GM13976 (cell line): Measurements from ENCODE around the gene SCUBE1.

ENCODE experiments used
- DNase-seq: peaks from one replicate; pipeline ENCODE4 v3.0.0; 2012; ENCODE audit warnings: low spot score
- in situ Hi-C: fragments of 300-500 bp; cut with MboI; formaldehyde crosslinking; loops from one replicate; pipeline ENCODE4 v1.12.0; 2022; ENCODE audit warnings: low sequenced_read_pairs, mixed read lengths, inconsistent platforms; ENCODE audit not compliant: unreplicated experiment
- TF ChIP-seq, protein P1 (sequence below): IDR thresholded peaks from 2 replicates; pipeline ENCODE4 v1.5.1; 2012; ENCODE audit warnings: borderline replicate concordance, mild to moderate bottlenecking; ENCODE audit not compliant: insufficient read depth; ENCODE audit errors: extremely low read depth, missing control alignments, control extremely low read depth

The SCUBE1 gene

DNA sequence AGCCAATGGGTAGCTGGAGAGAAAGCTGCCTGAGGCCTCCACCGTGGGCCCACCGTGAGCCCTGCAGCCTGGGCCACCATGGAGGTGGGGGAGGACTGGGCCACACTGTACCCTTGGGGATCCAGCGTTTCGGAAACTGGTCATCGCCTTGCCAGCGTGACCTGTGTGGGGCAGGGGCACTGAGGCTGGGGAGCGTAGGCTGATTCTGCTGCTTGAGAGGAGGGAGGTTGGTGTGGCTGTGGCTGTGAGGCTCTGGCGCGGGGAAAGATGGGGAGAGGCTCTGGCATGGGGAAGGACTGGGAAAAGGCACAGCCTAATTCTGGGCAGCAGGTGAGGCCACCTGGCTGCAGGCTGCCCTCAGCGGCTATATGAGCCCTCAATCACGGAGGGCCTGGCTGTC, 143.6 kb downstream of the SCUBE1 start:
- in situ Hi-C loops = no loop called here

DNA sequence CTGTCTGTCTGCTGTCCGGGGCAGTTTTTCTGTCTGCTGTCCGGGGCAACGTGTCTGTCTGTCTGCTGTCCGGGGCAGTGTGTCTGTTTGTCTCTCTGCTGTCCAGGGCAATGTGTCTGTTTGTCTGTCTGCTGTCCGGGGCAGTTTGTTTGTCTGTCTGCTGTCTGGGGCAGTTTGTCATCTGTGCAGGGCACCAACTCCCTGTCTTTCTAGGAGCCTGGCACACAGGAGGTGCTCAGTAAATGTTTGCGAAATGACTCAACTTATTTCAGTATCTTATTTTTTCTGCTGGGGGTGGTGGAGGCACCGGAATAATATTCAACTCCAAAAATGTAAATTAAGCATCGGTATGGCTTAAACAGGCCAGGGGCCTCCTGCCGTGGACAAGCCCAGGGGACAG, 144.2 kb downstream of the SCUBE1 start:
- TF ChIP-seq, protein P1, sequence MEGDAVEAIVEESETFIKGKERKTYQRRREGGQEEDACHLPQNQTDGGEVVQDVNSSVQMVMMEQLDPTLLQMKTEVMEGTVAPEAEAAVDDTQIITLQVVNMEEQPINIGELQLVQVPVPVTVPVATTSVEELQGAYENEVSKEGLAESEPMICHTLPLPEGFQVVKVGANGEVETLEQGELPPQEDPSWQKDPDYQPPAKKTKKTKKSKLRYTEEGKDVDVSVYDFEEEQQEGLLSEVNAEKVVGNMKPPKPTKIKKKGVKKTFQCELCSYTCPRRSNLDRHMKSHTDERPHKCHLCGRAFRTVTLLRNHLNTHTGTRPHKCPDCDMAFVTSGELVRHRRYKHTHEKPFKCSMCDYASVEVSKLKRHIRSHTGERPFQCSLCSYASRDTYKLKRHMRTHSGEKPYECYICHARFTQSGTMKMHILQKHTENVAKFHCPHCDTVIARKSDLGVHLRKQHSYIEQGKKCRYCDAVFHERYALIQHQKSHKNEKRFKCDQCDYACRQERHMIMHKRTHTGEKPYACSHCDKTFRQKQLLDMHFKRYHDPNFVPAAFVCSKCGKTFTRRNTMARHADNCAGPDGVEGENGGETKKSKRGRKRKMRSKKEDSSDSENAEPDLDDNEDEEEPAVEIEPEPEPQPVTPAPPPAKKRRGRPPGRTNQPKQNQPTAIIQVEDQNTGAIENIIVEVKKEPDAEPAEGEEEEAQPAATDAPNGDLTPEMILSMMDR = no peak
- in situ Hi-C loops = no loop called here
- DNase-seq = no peak

More for the DNA sequence above, 143.6 kb downstream of the SCUBE1 start:
- TF ChIP-seq, protein P1 = no peak
- no peak for DNase-seq

DNA sequence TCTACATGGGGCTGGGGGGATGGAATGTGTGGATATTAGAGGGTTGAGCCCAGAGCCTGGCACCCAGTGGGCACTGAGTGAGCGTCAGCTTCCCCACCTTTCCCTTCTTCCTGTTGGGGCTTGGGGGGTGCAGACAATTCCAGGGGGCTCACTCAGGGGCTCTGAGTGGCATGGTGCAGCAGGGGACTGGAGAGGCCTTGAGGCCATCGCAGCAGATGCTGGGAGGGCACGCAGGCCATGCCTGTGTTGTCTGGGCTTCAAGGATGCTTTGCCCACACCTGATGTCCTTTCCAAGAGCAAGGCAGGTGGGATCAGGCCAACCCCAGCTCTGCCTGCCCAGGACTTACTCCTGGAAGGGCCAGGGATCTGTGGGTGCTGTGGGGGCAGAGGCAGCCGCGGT, 145.0 kb downstream of the SCUBE1 start:
- in situ Hi-C loops = no loop called here
- TF ChIP-seq, protein P1 = no peak
- no peak for DNase-seq

DNA sequence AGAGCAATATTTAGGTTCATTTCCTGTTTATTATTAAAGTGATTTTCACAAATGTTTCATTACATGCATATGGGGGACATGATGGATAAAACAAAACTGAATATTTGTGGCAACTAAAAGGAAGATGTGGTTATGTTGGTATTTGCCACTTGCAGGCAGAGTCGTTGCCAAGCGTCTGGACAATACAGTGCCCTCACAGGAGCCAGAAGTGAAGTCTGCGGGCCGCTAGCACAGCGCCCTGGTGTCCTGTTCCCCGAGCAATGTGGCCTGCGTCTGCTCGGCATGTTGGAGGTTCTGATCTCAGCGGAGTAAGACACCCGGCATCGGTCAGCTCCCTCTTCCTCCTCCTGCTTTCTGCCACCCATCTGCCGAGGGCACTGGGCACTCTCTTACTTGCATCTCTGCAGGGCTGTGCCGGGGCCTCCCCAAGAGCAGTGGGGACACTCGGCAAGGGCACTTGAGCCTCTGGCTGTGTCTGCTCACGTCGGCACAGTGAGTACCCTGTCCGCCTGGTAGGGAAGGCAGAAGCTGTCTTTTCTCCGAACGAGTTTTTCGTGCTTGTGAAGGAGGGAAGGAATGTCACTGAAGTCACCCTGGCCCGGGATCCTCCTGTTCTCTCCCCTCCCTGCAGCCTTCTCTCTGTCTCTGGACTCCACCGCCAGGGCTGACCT, 145.8 kb downstream of the SCUBE1 start:
- TF ChIP-seq, protein P1 = no peak
- in situ Hi-C loops = no loop called here
- no peak for DNase-seq

DNA sequence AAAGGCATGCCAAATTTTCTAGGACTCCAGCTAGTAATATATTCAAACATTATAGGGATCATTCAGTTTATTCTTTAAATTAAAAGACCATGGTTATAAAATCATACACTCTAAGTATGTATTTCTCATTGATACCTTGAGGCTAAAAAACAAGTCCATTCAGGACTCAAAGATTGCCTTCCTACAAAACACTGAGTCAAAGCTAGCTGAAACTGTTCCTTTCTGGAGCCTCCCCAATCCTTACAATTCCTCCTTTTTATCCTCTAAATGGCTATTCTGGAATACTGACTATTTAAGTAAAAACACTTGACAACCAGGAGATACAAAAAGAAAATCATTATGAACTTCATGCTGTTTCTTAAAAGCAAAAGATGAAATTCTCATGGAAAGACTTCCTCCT, 151.3 kb downstream of the SCUBE1 start:
- DNase-seq = no peak
- TF ChIP-seq, protein P1 = no peak

DNA sequence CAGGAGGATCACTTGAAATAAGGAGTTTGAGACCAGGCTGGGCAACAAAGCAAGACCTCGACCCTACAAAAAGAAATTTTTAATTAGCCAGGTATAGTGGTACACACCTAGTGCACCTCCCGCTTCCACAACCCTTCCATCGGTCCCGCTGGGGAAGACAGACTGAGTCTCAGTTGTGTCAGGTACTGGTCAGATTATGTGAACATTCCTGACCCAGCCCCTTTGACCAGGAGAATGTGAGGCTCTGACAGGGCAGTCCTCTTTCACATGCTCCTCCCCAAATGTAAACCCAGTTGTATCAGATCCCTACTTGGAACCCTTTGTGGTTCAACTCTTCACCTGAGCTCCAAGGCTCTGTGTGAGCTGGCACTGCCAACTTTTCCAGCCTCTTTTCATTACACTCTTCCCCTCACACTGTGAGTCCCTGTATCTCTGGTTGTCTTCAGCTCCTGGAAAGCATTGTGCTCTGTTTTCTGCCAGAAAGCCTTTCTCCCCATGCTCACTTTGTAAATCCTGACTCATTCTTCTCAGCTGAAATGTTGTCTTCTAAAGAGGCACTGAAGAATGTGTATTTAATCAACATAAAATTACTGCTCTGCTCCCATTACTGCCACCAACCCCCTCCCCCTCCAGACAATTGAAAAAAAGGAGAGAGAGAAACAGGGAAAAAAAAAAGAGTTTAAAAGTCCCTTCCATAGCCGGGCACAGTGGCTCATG, 154.2 kb downstream of the SCUBE1 start:
- in situ Hi-C loops = no loop called here
- no peak for DNase-seq
- TF ChIP-seq, protein P1 = no peak

More for the DNA sequence above, 151.3 kb downstream of the SCUBE1 start:
- in situ Hi-C loops = no loop called here
